ENCODE data around the gene NOTCH1.

The NOTCH1 gene

GRCh38 chr9:136549010-136549980 lies 3.4 kb upstream of the NOTCH1 start:
- peak overlapping the region; percentile 38 to 47 (median 44) for H3K4me3 Mint-ChIP-seq
- TF ChIP-seq, protein P1, sequence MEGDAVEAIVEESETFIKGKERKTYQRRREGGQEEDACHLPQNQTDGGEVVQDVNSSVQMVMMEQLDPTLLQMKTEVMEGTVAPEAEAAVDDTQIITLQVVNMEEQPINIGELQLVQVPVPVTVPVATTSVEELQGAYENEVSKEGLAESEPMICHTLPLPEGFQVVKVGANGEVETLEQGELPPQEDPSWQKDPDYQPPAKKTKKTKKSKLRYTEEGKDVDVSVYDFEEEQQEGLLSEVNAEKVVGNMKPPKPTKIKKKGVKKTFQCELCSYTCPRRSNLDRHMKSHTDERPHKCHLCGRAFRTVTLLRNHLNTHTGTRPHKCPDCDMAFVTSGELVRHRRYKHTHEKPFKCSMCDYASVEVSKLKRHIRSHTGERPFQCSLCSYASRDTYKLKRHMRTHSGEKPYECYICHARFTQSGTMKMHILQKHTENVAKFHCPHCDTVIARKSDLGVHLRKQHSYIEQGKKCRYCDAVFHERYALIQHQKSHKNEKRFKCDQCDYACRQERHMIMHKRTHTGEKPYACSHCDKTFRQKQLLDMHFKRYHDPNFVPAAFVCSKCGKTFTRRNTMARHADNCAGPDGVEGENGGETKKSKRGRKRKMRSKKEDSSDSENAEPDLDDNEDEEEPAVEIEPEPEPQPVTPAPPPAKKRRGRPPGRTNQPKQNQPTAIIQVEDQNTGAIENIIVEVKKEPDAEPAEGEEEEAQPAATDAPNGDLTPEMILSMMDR (IDR thresholded peaks at IDR 0.05; ENCODE audit: unreplicated experiment in 3 of 3) = no peak
- H3K9me3 Mint-ChIP-seq = no peaks in the 10 kb centered on the region
- peak overlapping the region; percentile 67 to 98 (median 98) for H3K27ac Mint-ChIP-seq
- H3K27me3 Mint-ChIP-seq (ENCODE audit: low read depth) = peaks cover 4% of the 10 kb centered on the region
- peaks cover 43% of the 10 kb centered on the region for H3K4me1 Mint-ChIP-seq
- no peaks in the 10 kb centered on the region for H3K36me3 Mint-ChIP-seq (ENCODE audit: low read depth)

DNA sequence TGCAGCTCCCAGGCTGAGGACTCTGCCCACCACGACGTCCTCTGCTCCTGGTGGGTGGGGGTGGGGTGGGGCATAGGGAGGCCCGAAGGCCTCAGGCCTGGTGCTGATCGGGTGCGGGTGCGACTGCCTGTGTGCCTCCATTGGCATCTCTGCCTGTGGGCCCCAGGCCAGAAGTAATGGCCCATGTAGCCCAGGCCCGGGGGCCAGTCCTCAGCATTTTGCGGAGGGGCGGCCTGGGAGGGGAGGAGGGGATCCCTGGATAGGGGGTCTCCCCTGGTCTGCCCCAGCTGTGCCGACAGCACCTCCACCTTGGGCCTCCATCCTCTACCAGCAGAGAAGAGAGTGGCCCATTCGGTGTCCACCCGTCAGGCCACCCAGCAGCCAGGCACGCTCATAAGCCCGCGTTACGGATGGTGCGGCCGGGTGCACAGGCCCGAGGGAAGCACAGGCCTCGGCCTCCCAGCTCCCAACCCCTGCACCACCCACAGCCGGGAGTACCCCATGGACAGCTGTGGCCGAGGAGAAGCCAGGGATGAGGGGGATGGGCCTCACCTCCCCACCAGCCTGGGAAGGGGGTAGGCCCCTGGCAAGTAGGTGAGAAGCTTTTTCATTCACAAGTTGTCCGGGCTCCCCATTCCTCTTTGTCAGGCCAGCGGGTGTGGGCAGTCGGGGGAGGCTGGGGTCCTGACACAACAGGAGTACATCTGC lies 1.8 kb upstream of the NOTCH1 start:
- H3K36me3 Mint-ChIP-seq (ENCODE audit: low read depth) = no peaks in the 10 kb centered on the region
- TF ChIP-seq, protein P1 (IDR thresholded peaks at IDR 0.05; ENCODE audit: unreplicated experiment in 3 of 3) = no peak
- peaks cover 46% of the 10 kb centered on the region for H3K4me1 Mint-ChIP-seq
- peak overlapping the region; percentile 98 to 99 (median 98) for H3K27ac Mint-ChIP-seq
- peaks cover 4% of the 10 kb centered on the region for H3K27me3 Mint-ChIP-seq (ENCODE audit: low read depth)
- peak overlapping the region; percentile 89 to 94 (median 93) for H3K4me3 Mint-ChIP-seq
- no peaks in the 10 kb centered on the region for H3K9me3 Mint-ChIP-seq

DNA sequence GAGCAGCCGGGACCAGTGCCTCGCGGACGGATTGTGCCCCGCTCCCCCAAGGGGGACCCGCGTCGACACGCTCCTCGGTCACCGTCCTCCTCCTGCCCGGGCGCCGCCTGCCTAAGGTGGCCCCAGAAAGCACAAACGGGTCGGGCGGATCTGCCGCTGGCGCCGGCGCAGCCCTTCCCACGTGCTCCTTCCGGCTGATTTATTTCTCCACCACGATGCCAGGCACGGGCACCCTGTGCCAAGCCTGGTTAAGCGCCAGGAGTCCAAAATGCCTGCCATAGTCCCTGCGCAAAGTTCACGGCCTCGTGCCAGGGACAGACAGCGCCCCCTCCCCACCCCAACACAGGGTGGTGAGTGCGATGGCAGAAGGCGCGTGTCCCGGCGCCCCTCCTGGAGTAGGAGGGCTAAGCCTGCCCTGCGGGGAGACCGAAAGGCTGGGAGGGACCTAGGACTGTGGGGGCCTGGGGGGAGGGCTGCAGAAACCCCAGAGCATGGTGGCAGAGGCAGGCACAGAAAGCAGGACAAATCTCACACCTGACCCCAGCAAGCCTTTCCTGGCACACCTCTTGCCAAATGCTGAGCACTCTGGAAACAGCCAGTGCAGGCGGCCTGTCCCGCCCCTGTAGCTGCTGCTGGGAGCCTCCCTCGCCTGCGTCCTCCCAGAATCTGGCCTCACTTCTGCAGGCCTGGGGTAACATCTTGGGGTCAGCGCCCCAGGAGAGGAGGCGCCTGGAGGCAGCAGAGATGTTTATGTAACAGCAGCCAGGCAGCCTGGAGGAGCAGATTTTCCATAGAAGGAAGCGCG lies 1.1 kb upstream of the NOTCH1 start:
- TF ChIP-seq, protein P1 (IDR thresholded peaks at IDR 0.05; ENCODE audit: unreplicated experiment in 3 of 3) = no peak
- Mint-ChIP-seq H3K27ac (peak overlapping the region; percentile 98 to 99 (median 98)), H3K4me3 (peak overlapping the region; percentile 89 to 94 (median 93)), H3K9me3 (no peaks in the 10 kb centered on the region), H3K36me3 (ENCODE audit: low read depth) (no peaks in the 10 kb centered on the region), H3K4me1 (peaks cover 46% of the 10 kb centered on the region), H3K27me3 (ENCODE audit: low read depth) (no peaks in the 10 kb centered on the region)

DNA sequence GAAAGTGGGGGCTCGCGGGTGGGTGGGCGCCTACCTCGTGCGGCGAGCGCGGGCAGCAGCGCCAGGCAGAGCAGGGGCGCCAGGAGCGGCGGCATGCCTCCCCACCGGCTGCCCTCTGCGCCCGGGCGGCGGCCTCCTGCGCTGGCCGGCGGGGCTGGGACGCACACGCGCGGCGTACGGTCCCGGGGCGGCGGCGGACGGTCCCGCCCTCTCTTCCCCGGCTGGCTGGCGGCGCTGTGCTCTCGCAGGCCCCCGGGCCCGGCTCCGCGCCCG lies 220 bp downstream of the NOTCH1 start:
- Mint-ChIP-seq H3K4me3 (peak overlapping the region in 1 of 3 experiments; percentile 95), H3K27me3 (ENCODE audit: low read depth) (no peaks in the 10 kb centered on the region), H3K27ac (no peak overlapping the region), H3K36me3 (ENCODE audit: low read depth) (no peaks in the 10 kb centered on the region), H3K9me3 (no peaks in the 10 kb centered on the region), H3K4me1 (peaks cover 49% of the 10 kb centered on the region)
- TF ChIP-seq, protein P1 (IDR thresholded peaks at IDR 0.05; ENCODE audit: unreplicated experiment in 3 of 3) = no peak

- peak overlapping the region in 2 of 3 experiments; percentile 33 to 61 for H3K27ac Mint-ChIP-seq
- H3K36me3 Mint-ChIP-seq (ENCODE audit: low read depth) = peaks cover 2% of the 10 kb centered on the region
- H3K4me3 Mint-ChIP-seq = peak overlapping the region; percentile 86 to 92 (median 90)
- TF ChIP-seq, protein P1 (IDR thresholded peaks at IDR 0.05; ENCODE audit: unreplicated experiment in 3 of 3) = no peak
- H3K4me1 Mint-ChIP-seq = peaks cover 51% of the 10 kb centered on the region
- H3K9me3 Mint-ChIP-seq = no peaks in the 10 kb centered on the region
- no peaks in the 10 kb centered on the region for H3K27me3 Mint-ChIP-seq (ENCODE audit: low read depth)
Observed at GRCh38 chr9:136544964-136545691, 720 bp downstream of the NOTCH1 start.

Measured in nephron (organoid).